Cortex of kidney (tissue), 1 donor: ENCODE results near the gene RASL12.
"Not testable (repeated sequence)": the region's sequence is repeated elsewhere in the genome, so short reads cannot be mapped to it uniquely, and the experiment has no call there.

Experiments used
- DNase-seq: peaks from one replicate; lab custom pipeline; 2025; lab: John Stamatoyannopoulos, UW

The RASL12 gene

DNA sequence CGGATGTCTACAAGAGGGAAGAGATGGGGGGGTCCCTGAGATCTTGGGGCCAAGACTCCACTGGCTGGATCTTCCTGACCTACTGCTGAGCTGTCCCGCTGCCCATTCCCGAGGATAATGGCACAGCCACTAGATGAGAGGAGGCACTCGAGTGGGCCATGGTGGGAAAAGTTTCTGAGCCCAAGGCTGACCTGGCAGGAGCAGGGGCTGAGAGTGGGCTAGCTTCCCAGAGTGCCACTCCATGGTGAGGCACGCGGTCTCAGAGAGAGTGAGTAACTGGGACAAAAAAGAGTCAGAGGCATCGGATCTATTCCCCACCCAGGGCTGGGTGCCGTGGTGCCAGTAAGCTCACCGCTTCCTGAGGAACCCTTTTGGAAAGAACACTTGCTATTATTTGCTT, 11.7 kb downstream of the RASL12 start:
- DNase-seq, result no peak

DNA sequence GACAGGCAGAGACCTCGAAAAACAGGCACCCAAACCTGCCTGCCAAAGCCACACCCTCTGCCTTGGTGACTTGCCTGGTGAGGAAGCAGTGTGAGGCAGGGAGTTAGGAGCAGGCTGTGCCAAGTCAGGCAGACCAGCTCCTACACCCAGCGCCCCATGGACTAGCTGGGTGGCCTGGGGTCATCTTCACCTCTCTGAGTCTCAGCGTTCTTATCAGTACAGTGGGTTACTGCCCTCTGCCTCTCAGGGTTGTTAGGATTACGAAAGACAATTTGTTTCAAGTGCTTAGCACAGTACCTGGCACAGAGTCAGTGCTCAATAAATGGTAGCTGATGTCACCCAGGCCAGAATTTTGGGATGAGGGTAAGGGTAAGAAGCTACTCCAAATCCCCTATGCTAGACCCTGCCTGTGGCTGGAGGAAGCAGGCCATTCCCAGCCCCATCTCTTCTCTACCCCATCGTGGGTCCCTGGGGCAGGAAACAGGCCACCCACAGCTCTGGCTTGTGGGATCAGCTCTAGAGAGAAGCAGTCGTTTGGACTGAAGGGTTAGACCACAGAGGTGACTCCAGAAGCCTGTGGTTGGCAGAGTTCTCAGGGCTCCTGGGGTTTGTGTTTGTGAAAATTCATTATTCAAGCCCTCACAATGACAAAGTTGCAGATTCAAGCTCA, 12.5 kb downstream of the RASL12 start:
- DNase-seq, result no peak

DNA sequence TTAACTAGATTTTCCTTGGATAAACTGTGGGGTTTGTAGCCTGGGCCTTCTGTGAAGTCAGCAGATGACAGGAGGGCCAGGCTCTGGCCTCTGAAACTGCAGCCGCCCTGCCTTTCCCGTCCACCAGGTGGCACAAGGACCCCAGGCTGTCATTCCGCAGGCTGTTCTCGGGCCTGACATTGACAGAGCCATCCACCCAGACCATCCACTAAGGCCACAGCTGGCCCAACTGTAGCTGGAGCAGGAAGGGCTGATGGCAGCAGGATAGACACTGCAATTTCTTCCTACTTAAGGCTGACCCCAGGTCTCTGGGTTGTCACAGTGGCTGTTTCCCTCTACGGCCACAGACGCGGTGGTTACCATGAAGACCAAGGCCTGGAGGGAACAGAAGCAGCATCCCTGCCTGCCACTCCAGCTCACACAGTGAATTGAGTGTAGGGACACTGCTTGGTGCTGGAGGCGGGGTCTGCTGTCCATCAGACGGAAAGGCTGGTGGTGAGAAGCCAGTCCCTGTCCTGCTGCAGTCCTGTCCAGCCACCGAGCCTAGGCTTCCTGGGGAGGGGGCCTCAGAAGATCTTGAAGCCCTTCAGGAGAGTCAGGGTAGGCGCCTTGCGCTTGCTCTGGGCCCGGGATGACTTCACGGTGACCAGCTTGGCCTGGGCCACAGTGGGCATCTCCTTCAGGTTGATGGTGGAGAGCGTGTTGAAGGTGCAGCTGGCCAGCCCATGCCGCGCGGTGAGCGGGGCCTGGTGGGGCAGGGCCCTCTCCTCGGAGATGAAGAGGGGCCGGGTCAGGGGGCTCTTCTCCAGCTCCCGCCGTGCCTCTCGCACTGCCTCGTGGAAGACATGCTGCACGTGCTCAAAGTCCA, 13.2 kb downstream of the RASL12 start:
- DNase-seq, result no peak

DNA sequence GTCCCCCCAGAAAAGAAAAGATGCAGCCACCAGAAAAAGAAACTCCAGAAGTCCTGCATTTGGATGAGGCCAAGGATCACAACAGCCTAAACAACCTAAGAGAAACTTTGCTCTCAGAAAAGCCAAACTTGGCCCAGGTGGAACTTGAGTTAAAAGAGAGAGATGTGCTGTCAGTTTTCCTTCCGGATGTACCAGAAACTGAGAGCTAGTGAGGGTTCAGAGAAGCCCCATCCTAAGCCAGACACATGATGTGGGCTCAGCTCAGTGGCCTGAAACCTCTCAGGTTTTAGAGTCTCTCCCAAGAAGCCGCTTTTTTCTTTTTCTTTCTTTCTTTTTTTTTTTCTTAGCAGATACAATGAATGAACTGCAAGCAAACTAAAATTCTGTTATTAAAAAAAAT, 14.8 kb downstream of the RASL12 start:
- no peak for DNase-seq

GRCh38 chr15:65051266-65051665, 16.5 kb downstream of the RASL12 start:
- DNase-seq, result no peak

DNA sequence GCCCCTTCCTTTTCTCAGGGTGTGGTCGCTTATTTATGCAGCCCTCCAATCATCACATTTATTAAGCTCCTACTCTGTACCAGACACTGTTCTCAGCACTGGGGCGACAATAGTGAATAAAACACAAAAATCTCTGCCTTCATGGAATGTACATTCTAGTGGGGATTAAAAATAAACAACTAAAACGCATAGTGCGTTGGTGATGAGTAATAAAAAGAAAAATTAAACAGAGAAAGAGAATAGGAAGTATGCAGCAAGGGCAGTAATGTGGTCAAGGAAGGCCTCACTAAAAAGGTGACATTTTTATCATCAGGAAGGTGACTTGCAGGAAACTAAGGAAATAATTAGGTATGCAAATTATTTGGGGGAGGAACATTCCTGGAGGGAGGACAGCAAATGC, 17.5 kb downstream of the RASL12 start:
- no peak for DNase-seq

DNA sequence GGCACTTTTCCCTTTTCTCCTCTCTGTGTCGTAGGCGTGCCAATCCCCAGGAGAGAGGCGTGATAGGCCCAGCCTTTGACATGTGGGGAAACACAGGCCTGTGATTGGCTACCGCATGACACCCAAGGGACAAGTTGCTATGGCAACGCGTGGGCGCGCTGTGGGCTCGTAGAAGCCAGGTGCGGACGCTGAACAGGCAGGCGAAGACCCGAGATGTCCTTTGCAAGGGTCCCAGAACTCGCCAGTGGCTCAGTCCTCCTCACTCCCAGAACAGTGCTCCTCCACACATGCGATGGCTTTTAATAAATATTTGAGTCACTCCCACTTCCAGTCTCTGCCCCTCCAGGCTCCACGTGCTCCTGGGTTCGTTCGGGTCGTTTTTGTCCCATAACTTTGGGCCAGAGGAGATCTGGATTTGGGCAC, 18.4 kb downstream of the RASL12 start:
- no peak for DNase-seq

GRCh38 chr15:65048241-65048640, 19.6 kb downstream of the RASL12 start:
- no peak for DNase-seq

DNA sequence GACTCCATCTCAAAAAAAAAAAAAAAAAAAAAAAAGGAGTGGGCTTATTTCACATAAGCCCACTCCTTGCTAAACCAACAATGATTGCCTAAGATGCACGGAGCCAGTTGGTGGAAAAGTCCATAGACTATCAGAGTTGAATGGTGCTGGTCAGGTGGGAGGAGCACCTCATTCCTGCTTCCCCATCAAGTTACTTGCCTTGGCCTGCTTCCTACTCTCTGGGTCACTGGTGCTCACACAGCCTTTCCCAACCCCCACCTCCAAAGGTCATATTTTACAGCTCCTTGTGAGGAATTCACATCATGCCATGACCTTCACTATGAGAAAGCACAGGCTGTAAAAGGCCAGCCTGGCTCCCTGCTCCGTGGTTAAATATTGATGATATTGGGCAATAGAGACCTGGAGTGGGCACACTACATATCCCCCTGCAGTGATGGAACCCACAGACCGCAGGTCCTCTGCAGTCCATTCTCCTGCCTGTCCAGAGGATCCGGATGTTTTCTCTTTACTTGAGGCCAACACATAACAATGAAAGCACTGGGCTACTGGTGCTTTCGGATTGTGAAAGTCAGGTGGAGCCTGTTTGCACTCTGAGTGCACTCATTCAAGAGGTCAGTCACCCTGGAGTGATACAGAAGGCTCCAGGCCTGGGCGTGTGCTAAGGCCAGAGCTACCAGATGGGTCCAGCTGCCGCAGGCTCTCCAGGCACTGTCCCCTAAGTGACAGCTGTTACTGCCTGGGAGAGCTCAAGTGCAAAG, 22.9 kb downstream of the RASL12 start, which contains the start of gene SLC51B:
Gene SLC51B (plus strand): TSS at position 664 of the 758 bp plus-strand sequence. CDS start 4,618 bp downstream, outside the sequence.
- DNase-seq, result no peak

DNA sequence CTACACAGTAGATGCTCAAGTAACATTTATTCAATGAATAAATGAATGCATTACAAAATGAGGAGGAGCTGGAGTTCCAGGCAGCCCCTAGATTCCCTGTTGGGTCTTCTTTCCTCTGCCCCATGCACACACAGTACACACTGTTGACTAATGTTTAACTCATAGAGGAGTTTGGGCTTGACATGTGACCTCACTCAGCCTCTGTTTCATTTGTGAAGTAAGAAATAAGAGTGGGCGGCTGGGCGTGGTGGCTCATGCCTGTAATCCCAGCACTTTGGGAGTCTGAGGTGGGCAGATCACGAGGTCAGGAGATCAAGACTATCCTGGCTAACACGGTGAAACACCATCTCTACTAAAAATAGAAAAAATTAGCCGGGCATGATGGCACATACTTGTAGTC, 23.6 kb downstream of the RASL12 start:
- DNase-seq, result not testable (repeated sequence)

DNA sequence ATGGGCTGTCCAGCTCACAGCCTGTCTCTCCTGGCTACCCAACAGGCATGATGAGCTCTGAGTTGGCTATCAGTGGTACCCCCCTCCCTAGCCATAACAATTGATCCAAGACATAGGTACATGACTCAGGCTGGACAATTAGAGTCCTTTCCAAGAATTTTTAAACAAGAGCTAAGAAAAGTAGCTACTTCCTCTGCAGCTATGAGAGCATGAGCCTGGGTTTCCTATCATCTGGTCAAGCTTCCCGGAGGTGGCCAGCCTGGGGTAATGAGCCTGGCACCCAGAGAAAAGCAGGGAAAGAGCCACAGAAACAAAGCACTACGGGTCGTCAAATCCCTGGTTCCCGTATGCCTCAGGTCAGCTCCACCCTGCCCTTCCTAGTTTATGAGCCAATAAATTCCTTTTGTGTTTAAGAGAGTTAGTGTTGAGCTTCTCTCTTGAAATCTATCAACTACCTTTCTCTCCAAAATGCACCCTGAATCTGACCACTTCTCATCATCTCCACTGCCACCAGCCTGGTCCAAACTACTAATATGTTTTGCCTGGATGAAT, 24.9 kb downstream of the RASL12 start:
- DNase-seq, result no peak

DNA sequence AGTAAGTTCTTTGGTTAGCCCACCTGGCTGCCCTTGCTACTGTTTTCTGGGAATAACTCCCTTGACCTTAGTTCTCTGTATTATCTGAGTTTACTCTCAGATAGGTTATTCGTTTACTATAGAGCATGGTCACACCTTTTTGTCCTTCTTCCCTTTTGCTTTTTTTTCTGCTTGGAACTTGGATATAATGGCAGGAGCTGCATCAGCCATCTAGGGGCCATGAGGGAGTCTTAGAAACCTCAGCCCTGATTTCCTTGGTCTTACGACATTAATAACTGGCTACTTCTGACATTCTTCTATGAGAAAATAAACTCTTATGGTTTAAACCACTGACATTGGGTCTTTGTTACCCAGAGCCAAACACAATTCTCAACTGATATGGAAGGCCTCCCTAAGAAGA, 26.0 kb downstream of the RASL12 start:
- DNase-seq, result no peak

DNA sequence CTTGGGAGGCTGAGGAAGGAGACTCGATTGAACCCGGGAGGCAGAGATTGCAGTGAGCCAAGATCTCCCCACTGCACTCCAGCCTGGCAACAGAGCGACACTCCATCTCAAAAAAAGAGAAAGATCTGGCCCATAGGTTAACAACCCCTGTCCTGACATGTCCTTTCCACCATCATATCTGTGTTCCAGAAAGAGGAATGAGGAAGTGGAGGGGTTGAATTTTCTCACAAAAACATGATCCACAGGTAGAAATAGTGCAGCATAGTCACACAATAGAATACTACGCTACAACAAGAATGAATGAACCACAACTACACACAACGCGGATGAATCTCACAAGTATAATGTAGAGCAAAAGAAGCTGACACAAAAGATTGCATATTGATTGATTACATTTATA, 27.3 kb downstream of the RASL12 start:
- DNase-seq, result no peak

GRCh38 chr15:65038836-65039235, 29.0 kb downstream of the RASL12 start:
- DNase-seq, result no peak

GRCh38 chr15:65038428-65038827, 29.4 kb downstream of the RASL12 start:
- no peak for DNase-seq

GRCh38 chr15:65037309-65037708, 30.5 kb downstream of the RASL12 start:
- DNase-seq, result no peak

DNA sequence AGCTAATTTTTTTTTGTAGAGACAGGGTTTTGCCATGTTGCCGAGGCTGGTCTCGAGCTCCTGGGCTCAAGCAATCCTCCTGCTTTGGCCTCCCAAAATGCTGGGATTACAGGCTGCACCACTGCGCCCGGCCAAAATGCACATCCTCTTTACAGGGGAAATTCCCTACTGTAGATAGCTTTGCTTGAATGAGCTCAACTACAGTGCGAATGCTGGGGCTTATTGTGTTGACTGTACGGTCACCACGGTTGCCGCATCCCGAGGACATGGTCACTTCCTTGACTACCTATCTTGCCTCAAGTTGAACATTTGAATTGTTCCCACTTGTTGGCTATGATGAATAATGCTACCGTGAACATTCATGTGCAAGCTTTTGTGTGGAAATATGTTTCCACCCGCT, 33.1 kb downstream of the RASL12 start:
- no peak for DNase-seq

DNA sequence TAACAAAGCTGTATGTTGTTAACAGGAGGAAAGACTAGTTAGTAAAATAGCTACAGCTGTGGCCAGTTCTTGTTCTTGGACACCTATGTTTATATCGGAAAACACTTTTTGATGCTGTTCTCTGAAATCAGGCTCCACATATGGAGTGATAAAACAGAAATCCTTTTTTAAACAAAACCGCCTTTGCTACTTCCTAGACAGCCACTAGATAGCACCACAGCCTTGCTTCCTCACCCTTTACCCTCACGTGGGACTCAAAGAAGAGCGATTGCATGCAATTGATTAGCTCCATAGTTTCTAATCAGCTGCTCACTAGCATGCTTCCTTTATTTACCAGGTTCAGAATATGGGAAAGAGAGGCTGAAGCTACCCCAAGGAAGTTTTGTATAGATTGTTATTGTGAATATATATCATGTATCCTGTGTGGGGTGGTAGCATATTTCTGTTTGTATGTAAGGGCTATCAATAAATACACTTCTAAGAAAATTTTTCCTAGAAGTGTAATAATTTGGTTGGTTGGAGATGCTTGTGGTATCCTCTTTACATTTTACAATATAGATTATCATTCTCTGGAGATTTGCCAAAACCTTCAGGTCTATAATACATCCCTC, 34.0 kb downstream of the RASL12 start:
- no peak for DNase-seq

DNA sequence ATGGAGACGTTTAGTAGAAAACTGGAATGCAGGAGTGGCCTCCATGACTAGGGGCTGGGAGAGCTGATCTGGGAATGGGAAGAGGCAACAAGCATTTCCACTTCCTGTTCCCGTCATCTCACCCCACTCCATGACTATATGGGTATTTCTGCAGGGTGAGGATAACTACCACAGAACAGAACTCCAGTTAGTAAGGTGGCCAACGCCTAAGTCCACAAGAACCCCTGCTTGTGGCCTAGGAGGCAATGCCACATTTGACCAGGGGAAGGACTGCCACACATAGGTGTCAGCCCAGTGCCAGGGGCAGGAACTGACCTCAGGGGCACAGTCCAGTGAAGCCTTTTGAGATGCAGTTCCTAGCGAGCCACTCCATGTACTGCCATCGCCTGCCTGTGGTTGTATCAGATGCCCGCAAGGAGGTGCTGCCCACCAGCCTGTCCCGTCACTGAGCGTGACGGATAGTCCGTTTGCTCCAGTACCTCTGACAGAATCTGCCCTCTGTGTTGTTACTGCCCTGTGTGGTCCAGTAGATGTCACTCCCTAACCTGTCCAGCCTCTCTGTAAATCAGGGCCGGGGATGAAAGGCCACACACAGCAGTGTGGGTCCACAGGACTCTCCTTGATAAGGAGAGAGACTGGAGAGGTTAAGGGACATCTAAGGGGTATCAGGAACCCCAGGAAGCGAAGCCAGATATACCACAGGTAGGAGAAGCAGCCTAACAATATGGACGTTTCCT, 34.8 kb downstream of the RASL12 start:
- DNase-seq, result no peak

- DNase-seq, result no peak
These were observed 38.0 kb downstream of the RASL12 start for GRCh38 chr15:65029736-65030208.
